Stimulated activated memory B cell treated with anti-CD40 and anti-IgM and Interleukin-4, amounts not matched to agents 10 μg/mL and 1 μg/mL and 100 μg/mL, for 72 hours (primary cell): ENCODE measurements around the gene HEXD.
"Not testable (repeated sequence)": the region's sequence is repeated elsewhere in the genome, so short reads cannot be mapped to it uniquely, and the experiment has no call there.

Source experiments
- ATAC-seq: fragments of 150-1000 bp; cut with Tn5 transposase; 2 replicates; pipeline ENCODE4 v1.10.0; 2021
- H3K27ac Mint-ChIP-seq: one replicate; pipeline ENCODE4 v1.8.0; 2022; ENCODE audit warnings: mild to moderate bottlenecking, mixed read lengths
- H3K27me3 Mint-ChIP-seq: one replicate; pipeline ENCODE4 v1.8.0; 2022; ENCODE audit warnings: mixed read lengths
- H3K36me3 Mint-ChIP-seq: one replicate; pipeline ENCODE4 v1.8.0; 2022; ENCODE audit warnings: mixed read lengths
- H3K4me1 Mint-ChIP-seq: one replicate; pipeline ENCODE4 v1.8.0; 2022; ENCODE audit warnings: mixed read lengths
- H3K4me3 Mint-ChIP-seq: one replicate; pipeline ENCODE4 v1.8.0; 2022; ENCODE audit warnings: mild to moderate bottlenecking, moderate library complexity, mixed read lengths
- H3K9me3 Mint-ChIP-seq: one replicate; pipeline ENCODE4 v1.8.0; 2022; ENCODE audit warnings: mixed read lengths

HEXD gene

GRCh38 chr17:82400206-82400605, 17.9 kb upstream of the HEXD start:
- no peak for ATAC-seq
- Mint-ChIP-seq H3K4me1 (peaks cover 6% of the 10 kb centered on the region), H3K27me3 (no peaks in the 10 kb centered on the region), H3K4me3 (no peak overlapping the region), H3K27ac (peak overlapping the region; percentile 34), H3K36me3 (peaks cover 62% of the 10 kb centered on the region), H3K9me3 (no peaks in the 10 kb centered on the region)

DNA sequence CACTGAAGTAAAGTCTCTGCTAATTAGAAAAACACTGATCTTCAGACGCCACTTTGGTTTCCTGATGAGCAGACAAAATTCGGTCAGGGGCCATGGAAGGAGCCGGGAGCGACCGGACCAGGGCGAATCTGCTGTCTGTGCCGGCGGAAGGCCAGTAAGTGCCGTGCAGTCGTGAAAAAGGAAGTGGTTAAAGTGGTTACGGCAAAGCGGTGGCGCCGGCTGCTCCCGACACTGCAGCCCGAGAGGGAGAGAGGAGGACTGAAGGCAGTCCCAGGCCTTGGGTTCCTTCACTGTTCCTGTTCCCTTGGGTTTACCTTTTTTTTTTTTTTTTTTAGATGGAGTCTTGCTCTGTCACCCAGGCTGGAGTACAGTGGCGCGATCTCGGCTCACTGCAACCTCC, 17.3 kb upstream of the HEXD start:
- Mint-ChIP-seq H3K4me1 (peaks cover 6% of the 10 kb centered on the region), H3K36me3 (peaks cover 62% of the 10 kb centered on the region), H3K27me3 (no peaks in the 10 kb centered on the region), H3K27ac (peak overlapping the region; percentile 34), H3K4me3 (peak overlapping the region; percentile 74), H3K9me3 (no peaks in the 10 kb centered on the region)
- peak; percentile 80 for ATAC-seq

DNA sequence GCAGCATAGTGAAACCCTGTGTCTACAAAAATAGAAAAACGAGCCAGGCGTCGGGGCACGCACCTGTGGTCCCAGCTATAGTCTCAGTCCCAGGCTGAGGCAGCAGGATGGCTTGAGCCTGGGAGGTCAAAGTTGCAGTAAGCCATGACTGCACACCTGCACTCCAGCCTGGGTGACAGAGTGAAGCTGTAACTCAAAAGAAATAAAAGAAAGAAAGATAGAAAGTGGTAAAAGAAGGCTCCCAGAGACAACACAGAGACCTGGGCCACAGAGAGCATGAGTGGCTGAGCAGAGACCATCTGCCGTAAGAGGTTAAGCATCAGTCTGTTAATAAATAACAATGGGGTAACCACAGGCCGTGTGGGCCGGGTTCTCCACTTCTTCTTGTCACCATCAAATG, 15.3 kb upstream of the HEXD start:
- peaks cover 14% of the 10 kb centered on the region for H3K4me1 Mint-ChIP-seq
- H3K36me3 Mint-ChIP-seq, result peaks cover 59% of the 10 kb centered on the region
- no peak overlapping the region for H3K4me3 Mint-ChIP-seq
- no peak overlapping the region for H3K27ac Mint-ChIP-seq
- no peaks in the 10 kb centered on the region for H3K27me3 Mint-ChIP-seq
- peak; percentile 65 for ATAC-seq
- no peaks in the 10 kb centered on the region for H3K9me3 Mint-ChIP-seq

DNA sequence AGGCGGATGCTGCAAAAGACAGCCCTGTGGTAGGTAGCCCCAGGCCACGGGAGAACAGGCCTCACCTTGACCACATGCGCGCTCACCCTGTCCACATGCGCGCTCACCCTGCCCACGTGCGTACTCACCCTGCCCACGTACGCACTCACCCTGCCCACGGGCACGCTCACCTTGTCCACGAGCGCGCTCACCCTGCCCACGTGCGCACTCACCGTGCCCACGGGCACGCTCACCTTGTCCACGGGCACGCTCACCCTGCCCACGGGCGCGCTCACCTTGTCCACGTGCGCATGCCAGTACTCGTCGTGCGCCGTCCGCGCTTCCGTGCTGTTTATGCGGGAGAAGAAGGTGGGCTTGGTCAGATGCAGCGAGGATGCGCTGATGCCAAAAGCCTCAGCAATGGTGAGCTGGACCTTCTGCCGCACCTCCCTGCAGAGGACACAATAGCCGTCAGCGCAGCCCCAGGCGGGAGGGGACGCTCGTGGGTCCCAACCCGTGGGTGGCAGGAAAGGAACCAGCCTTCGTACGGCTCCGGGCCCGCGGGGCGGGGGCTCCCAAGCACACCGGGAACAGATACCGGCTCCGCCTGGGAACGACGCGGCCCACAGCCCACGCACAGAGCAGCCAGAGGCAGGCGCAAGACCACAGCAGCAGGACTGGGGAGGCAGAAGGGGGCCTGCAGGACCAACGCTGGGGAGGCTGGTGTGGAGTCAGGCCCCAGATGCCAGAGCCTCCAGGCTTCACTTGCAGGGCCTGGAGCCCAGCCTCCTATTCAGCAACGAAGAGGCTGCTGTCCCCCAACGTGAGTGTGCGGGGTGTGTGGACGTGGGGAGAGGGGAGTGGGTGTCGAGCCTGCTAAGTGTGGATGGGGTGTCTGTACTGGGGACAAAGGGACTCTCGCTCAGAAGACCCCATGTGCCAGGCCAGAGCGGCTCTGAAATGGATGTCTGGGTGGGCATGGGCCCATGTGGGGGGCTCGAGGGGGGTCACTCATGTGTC, 14.2 kb upstream of the HEXD start:
- Mint-ChIP-seq H3K4me3 (no peak overlapping the region), H3K9me3 (no peaks in the 10 kb centered on the region), H3K4me1 (peaks cover 24% of the 10 kb centered on the region), H3K27ac (no peak overlapping the region), H3K27me3 (no peaks in the 10 kb centered on the region), H3K36me3 (peaks cover 62% of the 10 kb centered on the region)
- ATAC-seq, result no peak

DNA sequence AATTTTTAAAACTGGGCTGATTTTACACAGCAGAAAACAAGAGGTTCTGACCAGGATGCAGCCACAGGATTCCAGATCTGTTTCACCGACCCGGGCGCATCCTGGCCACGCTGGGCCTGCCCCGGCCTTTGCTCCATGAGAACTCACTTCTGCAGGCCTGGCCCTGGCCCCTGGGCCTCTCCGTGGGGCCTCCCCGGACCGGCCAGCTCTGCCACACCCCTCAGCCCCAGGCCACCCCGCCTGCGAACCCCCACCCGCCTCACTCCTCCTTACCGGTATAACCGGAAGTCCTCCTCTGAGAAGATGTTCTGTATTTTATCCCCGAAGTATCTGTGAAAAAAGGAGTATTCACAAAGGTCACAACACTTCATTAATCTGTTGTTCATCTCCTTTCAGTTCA, 13.1 kb upstream of the HEXD start:
- H3K36me3 Mint-ChIP-seq, result peaks cover 69% of the 10 kb centered on the region
- H3K4me1 Mint-ChIP-seq, result peaks cover 24% of the 10 kb centered on the region

GRCh38 chr17:82406131-82406671, 11.9 kb upstream of the HEXD start:
- Mint-ChIP-seq H3K36me3 (peaks cover 64% of the 10 kb centered on the region), H3K27me3 (no peaks in the 10 kb centered on the region), H3K4me3 (no peak overlapping the region), H3K27ac (no peak overlapping the region), H3K4me1 (peaks cover 18% of the 10 kb centered on the region), H3K9me3 (no peaks in the 10 kb centered on the region)
- no peak for ATAC-seq

More for the DNA sequence above, 13.1 kb upstream of the HEXD start:
- ATAC-seq, result no peak
- Mint-ChIP-seq H3K27ac (no peak overlapping the region), H3K27me3 (no peaks in the 10 kb centered on the region), H3K9me3 (no peaks in the 10 kb centered on the region), H3K4me3 (no peak overlapping the region)

GRCh38 chr17:82407255-82407654, 10.9 kb upstream of the HEXD start:
- H3K4me1 Mint-ChIP-seq, result peaks cover 18% of the 10 kb centered on the region
- no peak for ATAC-seq
- H3K4me3 Mint-ChIP-seq, result no peak overlapping the region
- no peaks in the 10 kb centered on the region for H3K9me3 Mint-ChIP-seq
- H3K27me3 Mint-ChIP-seq, result no peaks in the 10 kb centered on the region
- H3K27ac Mint-ChIP-seq, result no peak overlapping the region
- H3K36me3 Mint-ChIP-seq, result peaks cover 67% of the 10 kb centered on the region

DNA sequence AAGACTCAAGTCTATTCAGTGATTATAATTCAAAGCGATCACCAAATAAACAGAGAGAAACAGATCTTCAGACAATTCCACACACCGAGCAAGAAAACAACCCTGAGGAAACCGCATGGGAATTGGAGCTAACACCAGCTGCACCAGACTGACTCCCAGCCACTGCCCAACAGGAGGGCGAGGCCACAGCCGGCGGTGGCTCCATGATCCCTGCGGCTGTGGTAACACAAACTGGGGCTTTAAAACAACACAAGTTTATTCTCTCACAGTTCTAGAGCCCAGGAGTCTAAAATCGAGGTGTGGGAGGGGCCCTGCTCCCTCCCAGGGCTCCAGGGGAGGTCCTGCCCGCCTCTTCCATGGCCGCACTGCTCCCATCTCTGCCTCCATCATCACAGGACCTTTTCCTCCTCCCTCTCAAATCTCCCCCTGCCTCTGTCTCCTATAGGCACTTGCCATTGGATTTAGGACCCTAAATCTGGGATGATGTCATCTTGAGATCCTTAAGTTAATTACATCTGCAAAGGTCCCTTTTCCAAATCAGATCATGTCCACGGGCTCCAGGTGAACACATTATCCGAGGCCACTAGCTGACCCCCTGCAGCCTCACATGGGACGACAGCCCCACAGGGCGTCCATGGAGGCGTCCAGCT, 9.7 kb upstream of the HEXD start:
- Mint-ChIP-seq H3K4me1 (peaks cover 27% of the 10 kb centered on the region), H3K27me3 (no peaks in the 10 kb centered on the region), H3K36me3 (peaks cover 67% of the 10 kb centered on the region), H3K4me3 (no peak overlapping the region), H3K27ac (no peak overlapping the region), H3K9me3 (no peaks in the 10 kb centered on the region)
- ATAC-seq, result no peak

DNA sequence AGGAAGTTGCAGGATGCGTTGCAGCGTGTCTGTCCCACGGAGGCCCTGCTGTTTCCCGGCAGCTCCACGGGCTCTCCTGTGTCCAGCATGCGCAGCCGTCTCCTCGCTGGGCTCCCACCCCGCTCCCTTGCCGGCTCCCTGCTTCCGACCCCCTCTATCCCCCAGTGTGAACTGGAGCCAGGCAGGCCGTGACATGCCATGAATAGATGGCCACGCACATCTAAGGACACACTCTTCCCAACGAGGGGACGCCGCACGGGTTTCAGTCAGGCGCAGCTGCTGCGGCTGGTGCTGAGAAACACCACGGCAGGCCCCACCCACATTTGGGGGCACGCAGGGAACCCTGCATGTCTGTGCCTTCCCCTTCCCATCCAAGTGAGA, 9.2 kb upstream of the HEXD start:
- Mint-ChIP-seq H3K4me3 (no peak overlapping the region), H3K9me3 (no peaks in the 10 kb centered on the region), H3K27ac (no peak overlapping the region), H3K27me3 (no peaks in the 10 kb centered on the region), H3K36me3 (peaks cover 65% of the 10 kb centered on the region), H3K4me1 (peaks cover 27% of the 10 kb centered on the region)
- no peak for ATAC-seq

- no peak for ATAC-seq
- Mint-ChIP-seq H3K27me3 (no peaks in the 10 kb centered on the region), H3K9me3 (no peaks in the 10 kb centered on the region), H3K4me1 (peaks cover 39% of the 10 kb centered on the region), H3K27ac (no peak overlapping the region), H3K36me3 (peaks cover 67% of the 10 kb centered on the region), H3K4me3 (no peak overlapping the region)
Measured at GRCh38 chr17:82410014-82410716, 8.0 kb upstream of the HEXD start.

DNA sequence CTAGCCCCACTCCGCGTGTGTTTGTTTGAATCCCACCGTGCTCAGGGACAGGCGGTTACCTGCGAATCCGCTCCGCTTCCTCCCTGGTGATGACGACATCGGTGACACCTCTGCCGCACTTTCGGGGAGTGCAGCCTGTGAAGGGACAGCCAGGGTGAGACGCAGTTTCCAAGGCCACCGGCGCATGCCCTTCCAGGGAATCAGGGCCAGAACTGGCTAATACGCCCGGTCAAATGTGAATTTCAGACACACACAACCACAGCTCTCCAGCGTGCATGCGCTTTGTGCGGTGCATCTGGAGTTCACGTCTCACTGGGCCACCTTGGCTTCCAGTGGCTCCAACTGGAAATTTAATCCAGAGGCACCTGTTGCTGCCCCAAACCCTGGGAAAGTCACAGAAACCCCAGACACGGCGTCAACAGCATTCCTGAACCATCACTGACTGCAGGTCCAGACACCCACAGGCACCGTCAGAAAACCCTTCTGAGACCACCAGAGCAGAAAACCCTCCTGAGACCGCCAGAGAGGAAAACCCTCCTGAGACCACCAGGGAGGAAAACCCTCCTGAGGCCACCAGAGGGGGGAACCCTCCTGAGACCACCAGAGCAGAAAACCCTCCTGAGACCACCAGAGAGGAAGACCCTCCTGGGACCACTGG, 6.6 kb upstream of the HEXD start:
- no peaks in the 10 kb centered on the region for H3K27me3 Mint-ChIP-seq
- H3K4me3 Mint-ChIP-seq, result no peak overlapping the region
- peaks cover 65% of the 10 kb centered on the region for H3K36me3 Mint-ChIP-seq
- H3K27ac Mint-ChIP-seq, result no peak overlapping the region
- ATAC-seq, result no peak
- peaks cover 47% of the 10 kb centered on the region for H3K4me1 Mint-ChIP-seq
- no peaks in the 10 kb centered on the region for H3K9me3 Mint-ChIP-seq

DNA sequence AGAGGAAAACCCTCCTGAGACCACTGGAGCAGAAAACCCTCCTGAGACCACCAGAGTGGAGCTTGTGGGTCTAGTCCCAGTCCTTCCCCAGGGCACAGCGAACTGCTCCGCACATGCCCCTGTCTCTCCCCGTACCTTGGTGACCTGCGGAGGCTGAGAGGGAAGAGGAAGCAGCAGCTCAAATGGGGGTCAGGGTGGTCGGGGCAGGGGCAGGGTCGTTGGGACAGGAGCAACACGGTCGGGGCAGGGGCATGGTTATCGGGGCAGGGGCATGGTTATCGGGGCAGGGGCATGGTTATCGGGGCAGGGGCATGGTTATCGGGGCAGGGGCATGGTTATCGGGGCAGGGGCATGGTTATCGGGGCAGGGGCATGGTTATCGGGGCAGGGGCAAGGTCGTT, 6.1 kb upstream of the HEXD start:
- not testable (repeated sequence) for H3K27ac Mint-ChIP-seq, H3K9me3 Mint-ChIP-seq, ATAC-seq, H3K27me3 Mint-ChIP-seq, H3K4me3 Mint-ChIP-seq
- peaks cover 65% of the 10 kb centered on the region for H3K36me3 Mint-ChIP-seq
- peaks cover 47% of the 10 kb centered on the region for H3K4me1 Mint-ChIP-seq

- ATAC-seq, result no peak
- Mint-ChIP-seq H3K36me3 (peaks cover 57% of the 10 kb centered on the region), H3K4me3 (no peak overlapping the region), H3K27ac (no peak overlapping the region), H3K4me1 (peaks cover 44% of the 10 kb centered on the region), H3K27me3 (no peaks in the 10 kb centered on the region), H3K9me3 (no peaks in the 10 kb centered on the region)
Measured at GRCh38 chr17:82412535-82413520, 5.3 kb upstream of the HEXD start.
